ELR (cell line): ENCODE measurements around the gene RANBP3.

Source experiments
- DNase-seq: peaks from one replicate; pipeline ENCODE4 v3.0.0-alpha.2; 2015; ENCODE audit warnings: low read depth

The RANBP3 gene

DNA sequence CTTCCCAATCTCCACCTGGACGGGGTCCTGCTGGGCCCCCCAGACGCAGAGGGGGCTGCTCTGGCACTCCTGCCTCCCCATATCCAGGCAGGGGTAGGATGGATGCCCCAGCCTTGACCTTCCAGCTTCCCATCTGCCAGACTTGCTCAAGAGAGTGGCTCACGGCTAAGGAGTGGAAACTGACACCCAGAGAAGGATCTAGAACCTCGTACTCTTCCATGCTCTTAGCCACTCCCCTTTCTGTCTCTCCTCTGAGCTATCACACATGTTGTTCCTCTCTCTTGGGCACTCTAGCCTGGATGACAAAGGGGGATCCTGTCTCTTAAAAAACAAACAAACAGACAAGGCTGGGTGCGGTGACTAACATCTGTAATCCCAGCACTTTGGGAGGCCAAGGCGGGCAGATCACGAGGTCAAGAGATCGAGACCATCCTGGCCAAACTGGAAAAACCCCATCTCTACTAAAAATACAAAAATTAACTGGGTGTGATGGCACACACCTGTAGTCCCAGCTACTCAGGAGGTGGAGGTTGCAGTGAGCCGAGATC lies 95.4 kb downstream of the RANBP3 start:
- no peak for DNase-seq

GRCh38 chr19:5881543-5882299 lies 96.2 kb downstream of the RANBP3 start:
- no peak for DNase-seq

DNA sequence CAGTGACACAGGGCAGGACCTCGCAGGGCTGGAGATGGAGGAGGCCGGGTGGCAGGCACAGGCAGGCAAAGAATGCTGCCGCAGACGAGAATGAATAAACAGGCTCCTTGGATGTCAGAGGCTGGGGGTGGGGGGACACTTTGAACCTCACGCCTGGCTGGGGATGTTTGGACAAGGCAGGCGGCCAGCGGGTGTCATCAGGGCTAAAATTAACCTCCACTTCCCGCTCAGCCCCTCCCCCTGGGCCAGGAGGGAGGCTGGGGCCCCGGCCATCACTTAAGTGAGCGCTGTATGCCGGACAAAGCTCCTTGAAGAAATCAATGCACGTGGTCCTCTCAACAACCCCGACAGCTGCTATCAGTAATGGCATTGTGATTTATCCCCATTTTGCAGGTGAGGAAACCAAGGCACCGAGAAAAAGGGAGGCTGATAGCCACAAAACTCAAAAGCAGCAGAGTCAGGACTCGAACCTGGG lies 97.3 kb downstream of the RANBP3 start:
- DNase-seq: no peak

- no peak for DNase-seq
Measured at GRCh38 chr19:5880196-5880595, 97.7 kb downstream of the RANBP3 start.

DNA sequence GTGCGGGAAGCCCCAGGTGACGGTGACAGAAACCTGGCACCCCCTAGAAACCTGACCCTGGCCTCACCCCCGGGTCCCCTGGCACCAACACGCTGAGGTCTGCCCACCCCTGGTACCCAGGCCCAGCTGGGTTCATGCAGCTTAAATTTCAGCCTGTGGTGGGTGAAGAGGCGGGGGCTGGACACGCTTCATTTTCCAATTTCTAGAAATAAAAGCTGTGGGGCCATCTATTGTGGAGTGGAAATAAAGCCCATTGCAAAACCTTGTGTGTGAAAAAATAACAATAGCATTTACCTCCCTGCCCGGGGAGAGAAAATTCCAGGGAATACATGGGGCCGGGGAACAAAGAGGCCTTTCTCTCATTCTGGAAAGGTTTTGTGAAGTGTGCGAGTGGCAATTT lies 100.1 kb downstream of the RANBP3 start:
- DNase-seq: no peak

- no peak for DNase-seq
Measured at GRCh38 chr19:5877427-5877826, 100.5 kb downstream of the RANBP3 start.

- peak; percentile 70 for DNase-seq
Measured at GRCh38 chr19:5874496-5874895, 103.4 kb downstream of the RANBP3 start.

DNA sequence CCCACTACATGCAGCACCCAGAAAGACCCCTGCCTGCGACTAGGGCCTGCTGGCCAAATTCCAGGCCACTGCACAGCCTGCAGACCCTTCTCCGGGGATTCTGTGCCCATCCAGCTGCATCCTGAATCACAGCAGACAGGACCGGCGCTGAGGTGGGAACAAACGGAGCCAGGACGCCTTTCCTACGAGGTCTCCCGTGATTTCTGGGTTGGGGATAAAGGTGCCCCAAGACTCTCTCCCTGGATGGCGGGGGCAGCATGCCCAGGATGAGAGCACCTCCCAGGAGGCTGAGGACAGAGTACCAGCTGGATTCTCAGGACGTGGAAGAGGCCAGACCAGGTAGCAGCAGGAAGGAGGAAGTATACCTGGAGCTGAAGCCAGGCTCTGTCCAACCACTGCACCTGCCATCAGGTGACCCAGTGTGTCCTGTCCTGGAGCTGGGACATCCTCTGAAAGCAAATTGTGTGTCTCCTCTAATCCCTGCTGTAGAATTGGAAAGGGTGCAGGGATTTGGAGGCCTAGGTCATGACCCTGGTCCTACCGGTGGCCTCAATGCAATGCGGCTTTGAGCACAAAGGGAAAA lies 104.2 kb downstream of the RANBP3 start:
- DNase-seq: no peak

GRCh38 chr19:5870986-5871394 lies 107.0 kb downstream of the RANBP3 start:
- no peak for DNase-seq

GRCh38 chr19:5867201-5868136 lies 110.5 kb downstream of the RANBP3 start:
- DNase-seq: no peak
